Upper lobe of left lung (tissue), 6 donors: Measurements from ENCODE around the gene SAMD8. TPM values are rescaled to one million over a fixed set of nuclear protein-coding genes. Genes with fewer than 3 reads are reported as not detected.

Source experiments
- ATAC-seq, 2 donors: fragments of 200-7000 bp; cut with Tn5 transposase; one replicate each; pipeline ENCODE4 v1.9.1; 2022; ENCODE audit warnings: mild to moderate bottlenecking in 2 of 2, moderate library complexity in 2 of 2; ENCODE audit not compliant: low FRiP score in 2 of 2
- DNase-seq, 2 donors: peaks; one replicate each; pipeline ENCODE4 v3.0.0-alpha.2; 2019 to 2020
- H3K27ac ChIP-seq, 4 donors: fragments of 200-600 bp; sonication (generic); one replicate each; pipeline ENCODE4 v1.5.1; 2016 to 2019
- H3K27me3 ChIP-seq, 4 donors: fragments of 200-600 bp; sonication (generic); one replicate each; pipeline ENCODE4 v1.5.1; 2017 to 2019
- H3K36me3 ChIP-seq, 4 donors: fragments of 200-600 bp; sonication (generic); one replicate each; pipeline ENCODE4 v1.5.1; 2016 to 2019
- H3K4me1 ChIP-seq, 4 donors: fragments of 200-600 bp; sonication (generic); one replicate each; pipeline ENCODE4 v1.5.1; 2018 to 2019
- H3K4me3 ChIP-seq, 4 donors: fragments of 200-600 bp; sonication (generic); one replicate each; pipeline ENCODE4 v1.5.1; 2017 to 2019; ENCODE audit warnings: mild to moderate bottlenecking in 2 of 4, moderate library complexity in 1 of 4
- H3K9me3 ChIP-seq, 4 donors: fragments of 200-600 bp; sonication (generic); one replicate each; pipeline ENCODE4 v1.5.1; 2018 to 2019
- CTCF ChIP-seq, 6 experiments: fragments of 450-650 bp in 4 of 6; fragments of 200-600 bp in 2 of 6; sonication (generic) in 2 of 6; IDR thresholded peaks; one replicate each; pipeline ENCODE4 v1.5.1; 2016 to 2019; ENCODE audit warnings: antibody characterized with exemption in 6 of 6
- EP300 ChIP-seq, 4 donors: sonication (generic); formaldehyde crosslinking; IDR thresholded peaks; one replicate each; pipeline ENCODE4 v1.5.1; 2017; ENCODE audit warnings: antibody characterized with exemption in 4 of 4, control low read depth in 2 of 4
- POLR2A ChIP-seq, 4 donors: fragments of 450-650 bp; IDR thresholded peaks; one replicate each; pipeline ENCODE4 v1.5.1; 2016 to 2017; ENCODE audit warnings: antibody characterized with exemption in 4 of 4, mild to moderate bottlenecking in 2 of 4
- POLR2AphosphoS5 ChIP-seq, 2 donors: sonication (generic); formaldehyde crosslinking; IDR thresholded peaks; one replicate each; pipeline ENCODE4 v1.5.1; 2017; ENCODE audit warnings: antibody characterized with exemption in 2 of 2
- WGBS, 2 donors: methylation state at CpG; one replicate each; pipeline ENCODE4 v1.1.5; 2017 to 2018; 5-methylcytosine and 5-hydroxymethylcytosine counted together
- total RNA-seq, 6 donors: library from RNA; depleted of rRNA in 4 of 6; stranded (reverse); fragments of >200 nt in 4 of 6; gene quantifications; one replicate each; pipeline versions ENCODE4 v1.1.0 to v1.2.1, GENCODE V29; 2016 to 2021
- donor health status: DM: no; HTN: no; CAD: no; lungs with moderate emphysema.
- donor health status: DM: no; HTN: yes; CAD: no; lungs with severe emphysema.

SAMD8 gene
- total RNA-seq, 6 donors from 2014 or later = 8.4 to 36.2 (median 18.0) TPM

GRCh38 chr10:75228278-75228677, 116.8 kb downstream of the SAMD8 start:
- H3K9me3 ChIP-seq = no peaks in the 10 kb centered on the region
- peaks cover 0 to 62% (median 22%) of the 10 kb centered on the region in 4 donors for H3K36me3 ChIP-seq
- 95 to 97% methylated on average over 3 of the region's 3 CpGs for WGBS, 2 donors
- H3K4me3 ChIP-seq = no peak overlapping the region
- H3K27me3 ChIP-seq = no peaks in the 10 kb centered on the region
- TF ChIP-seq CTCF (IDR thresholded peaks at IDR 0.05) (no peak), POLR2AphosphoS5 (IDR thresholded peaks at IDR 0.05) (no peak), POLR2A (IDR thresholded peaks at IDR 0.05) (no peak), EP300 (IDR thresholded peaks at IDR 0.05) (no peak)
- peaks cover 44 to 62% (median 55%) of the 10 kb centered on the region in 4 donors for H3K4me1 ChIP-seq
- ATAC-seq = no peak
- peak overlapping the region in 3 of 4 donors; percentile 20 to 88 (median 44) for H3K27ac ChIP-seq
- no peak for DNase-seq

- ATAC-seq (no peak), DNase-seq (no peak)
- Histone ChIP-seq H3K27me3 (no peaks in the 10 kb centered on the region), H3K4me3 (no peak overlapping the region), H3K36me3 (peaks cover 0 to 57% (median 17%) of the 10 kb centered on the region in 4 donors), H3K4me1 (peaks cover 44 to 62% (median 54%) of the 10 kb centered on the region in 4 donors), H3K9me3 (no peaks in the 10 kb centered on the region), H3K27ac (peak overlapping the region in 3 of 4 donors; percentile 20 to 88 (median 44))
- WGBS, 2 donors = 61 to 70% methylated on average over 4 of the region's 4 CpGs
- TF ChIP-seq EP300 (IDR thresholded peaks at IDR 0.05) = no peak
- TF ChIP-seq CTCF (IDR thresholded peaks at IDR 0.05) = no peak
- no peak for TF ChIP-seq POLR2AphosphoS5 (IDR thresholded peaks at IDR 0.05)
- TF ChIP-seq POLR2A (IDR thresholded peaks at IDR 0.05) = no peak
These were observed 117.4 kb downstream of the SAMD8 start for GRCh38 chr10:75228834-75229233.

GRCh38 chr10:75229971-75230370, 118.5 kb downstream of the SAMD8 start:
- Histone ChIP-seq H3K27me3 (no peaks in the 10 kb centered on the region), H3K27ac (peak overlapping the region in 2 of 4 donors; percentile 4 to 33), H3K36me3 (peaks cover 0 to 46% (median 14%) of the 10 kb centered on the region in 4 donors), H3K4me1 (peaks cover 41 to 54% (median 51%) of the 10 kb centered on the region in 4 donors), H3K9me3 (no peaks in the 10 kb centered on the region), H3K4me3 (no peak overlapping the region)
- TF ChIP-seq CTCF (IDR thresholded peaks at IDR 0.05) = no peak
- TF ChIP-seq POLR2AphosphoS5 (IDR thresholded peaks at IDR 0.05) = no peak
- no peak for TF ChIP-seq POLR2A (IDR thresholded peaks at IDR 0.05)
- TF ChIP-seq EP300 (IDR thresholded peaks at IDR 0.05) = no peak
- WGBS, 2 donors = 83 to 89% methylated on average over 3 of the region's 3 CpGs
- no peak for DNase-seq
- ATAC-seq = no peak

- ATAC-seq (peak; percentile 59 to 67), DNase-seq (peak in 1 of 2 donors; percentile 95)
- Histone ChIP-seq H3K4me1 (peaks cover 41 to 56% (median 50%) of the 10 kb centered on the region in 4 donors), H3K9me3 (no peaks in the 10 kb centered on the region), H3K27ac (peak overlapping the region in 2 of 4 donors; percentile 4 to 33), H3K36me3 (peaks cover 0 to 46% (median 14%) of the 10 kb centered on the region in 4 donors), H3K4me3 (no peak overlapping the region), H3K27me3 (no peaks in the 10 kb centered on the region)
- TF ChIP-seq CTCF (IDR thresholded peaks at IDR 0.05) = peak; percentile 81 to 91 (median 87)
- TF ChIP-seq POLR2AphosphoS5 (IDR thresholded peaks at IDR 0.05) = peak in 1 of 2 donors; percentile 37
- TF ChIP-seq EP300 (IDR thresholded peaks at IDR 0.05) = no peak
- TF ChIP-seq POLR2A (IDR thresholded peaks at IDR 0.05) = no peak
- 24 to 25% methylated on average over 5 of the region's 5 CpGs for WGBS, 2 donors
These were observed 119.2 kb downstream of the SAMD8 start for GRCh38 chr10:75230600-75231038.

Other genes starting within 250 kb of the SAMD8 start
- gene VDAC2, start 99.1 kb downstream of the SAMD8 start, total RNA-seq = 100 to 1,000 TPM in 3 of 6 donors, 10 to 100 TPM in 3; 54.5 to 137 (median 98.8) TPM
- gene COMTD1, start 124.3 kb downstream of the SAMD8 start, total RNA-seq = 10 to 100 TPM; 28.0 to 56.6 (median 35.6) TPM